Large intestine (tissue), 3 donors: Measurements from ENCODE around the gene IL1A. TPM values are rescaled to one million over a fixed set of nuclear protein-coding genes. Genes with fewer than 3 reads are reported as not detected.
A peak's percentile ranks its signal among the peaks of the same experiment; 100 is the strongest.

Experiments
- DNase-seq, 2 donors: peaks; one replicate each; pipeline versions ENCODE4 v3.0.0 to v3.0.0-alpha.2; 2013
- H3K27ac ChIP-seq: one replicate; pipeline ENCODE4 v1.5.1; 2013; ENCODE audit warnings: low read length
- H3K27me3 ChIP-seq: 2 replicates; pipeline ENCODE4 v1.6.1; 2013; ENCODE audit warnings: low read length; ENCODE audit not compliant: control insufficient read depth, insufficient read depth
- H3K36me3 ChIP-seq: 2 replicates; pipeline ENCODE4 v1.6.1; 2013; ENCODE audit warnings: low read length; ENCODE audit not compliant: control insufficient read depth, insufficient read depth
- H3K4me1 ChIP-seq: one replicate; pipeline ENCODE4 v1.6.1; 2013; ENCODE audit warnings: low read length; ENCODE audit not compliant: control insufficient read depth, insufficient read depth
- H3K4me3 ChIP-seq: one replicate; pipeline ENCODE4 v1.5.1; 2013; ENCODE audit warnings: low read length
- H3K9me3 ChIP-seq: one replicate; pipeline ENCODE4 v1.6.1; 2013; ENCODE audit warnings: mild to moderate bottlenecking, low read depth, low read length, moderate library complexity; ENCODE audit not compliant: control insufficient read depth
- WGBS: methylation state at CpG from one replicate; pipeline ENCODE4 v1.1.5; 2013; ENCODE audit warnings: low lambda C conversion rate; ENCODE audit not compliant: insufficient coverage; 5-methylcytosine and 5-hydroxymethylcytosine counted together
- polyA plus RNA-seq: library from polyadenylated mRNA; unstranded; fragments of 120-200 nt; gene quantifications from one replicate; pipeline ENCODE4 v1.2.1, GENCODE V29; 2013

The IL1A gene
- polyA plus RNA-seq, 1 donor: 0.09 TPM

DNA sequence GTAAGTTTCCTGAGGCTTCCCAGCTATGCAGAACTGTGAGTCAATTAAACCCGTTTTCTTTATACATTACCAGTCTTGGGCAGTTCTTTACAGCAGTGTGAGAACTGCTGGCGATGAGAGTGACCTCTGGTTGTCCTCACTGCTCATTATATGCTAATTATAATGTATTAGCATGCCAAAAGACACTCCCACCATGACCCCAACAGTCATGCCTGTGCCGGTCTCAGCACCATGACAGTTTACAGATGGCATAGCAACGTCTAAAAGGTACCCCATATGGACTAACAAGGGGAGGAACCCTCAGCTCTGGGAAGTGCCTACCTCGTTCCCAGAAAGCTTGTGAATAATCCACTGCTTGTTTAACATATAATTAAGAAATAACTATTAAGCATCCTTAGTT, 8.1 kb upstream of the IL1A start:
- Histone ChIP-seq H3K9me3 (no peaks in the 10 kb centered on the region), H3K27me3 (no peaks in the 10 kb centered on the region), H3K27ac (no peak overlapping the region), H3K4me1 (no peaks in the 10 kb centered on the region), H3K36me3 (no peaks in the 10 kb centered on the region), H3K4me3 (no peak overlapping the region)
- no peak for DNase-seq
- no CpG with 5 or more reads among the region's 5 CpGs for WGBS

DNA sequence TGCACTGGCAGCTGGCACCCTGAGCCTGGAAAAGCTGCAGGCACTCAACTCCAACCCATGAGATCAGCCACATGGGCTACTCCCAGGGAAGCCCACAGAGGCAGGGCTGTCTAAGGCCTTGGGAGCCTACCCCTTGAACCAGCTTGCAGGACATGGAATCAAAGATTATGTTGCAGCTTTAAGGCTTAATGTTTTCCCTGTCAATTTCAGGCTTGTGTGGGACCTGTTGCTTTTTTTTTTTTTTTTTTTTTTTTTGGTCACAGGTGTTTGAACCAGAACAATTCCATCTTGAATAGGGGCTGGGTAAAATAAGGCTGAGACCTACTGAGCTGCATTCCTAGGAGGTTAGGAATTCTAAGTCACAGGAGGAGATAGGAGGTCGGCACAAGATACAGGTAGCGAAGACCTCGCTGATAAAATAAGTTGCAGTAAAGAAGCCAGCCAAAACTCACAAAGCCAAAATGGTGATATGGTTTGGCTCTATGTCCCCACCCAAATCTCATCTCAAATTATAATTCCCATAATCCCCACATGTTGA, 7.5 kb upstream of the IL1A start:
- Histone ChIP-seq H3K27me3 (no peaks in the 10 kb centered on the region), H3K9me3 (no peaks in the 10 kb centered on the region), H3K4me1 (no peaks in the 10 kb centered on the region), H3K27ac (no peak overlapping the region), H3K4me3 (no peak overlapping the region), H3K36me3 (no peaks in the 10 kb centered on the region)
- DNase-seq: no peak
- WGBS: no CpG with 5 or more reads among the region's 3 CpGs

DNA sequence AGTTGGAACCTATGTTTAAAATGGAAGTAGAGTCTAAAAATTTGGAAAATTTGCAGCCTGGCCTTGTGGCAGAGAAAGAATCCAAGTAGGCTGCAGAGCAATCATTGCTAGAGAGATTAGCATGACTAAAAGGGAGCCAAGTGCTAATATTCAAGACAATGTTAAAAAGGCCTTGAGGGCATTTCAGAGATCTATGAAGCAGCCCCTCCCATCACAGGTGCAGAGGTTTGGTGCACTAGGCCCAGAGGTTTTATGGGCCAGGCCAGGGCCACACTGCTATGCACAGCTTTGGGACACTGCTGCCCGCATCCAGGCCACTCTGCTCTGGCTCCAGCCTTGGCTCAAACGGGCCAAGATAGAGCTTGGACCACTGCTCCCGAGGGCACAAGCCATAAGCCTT, 6.7 kb upstream of the IL1A start:
- DNase-seq: no peak
- H3K9me3 ChIP-seq: no peaks in the 10 kb centered on the region
- WGBS: no CpG with 5 or more reads among the region's 3 CpGs
- no peak overlapping the region for H3K27ac ChIP-seq
- no peaks in the 10 kb centered on the region for H3K36me3 ChIP-seq
- no peak overlapping the region for H3K4me3 ChIP-seq
- H3K4me1 ChIP-seq: no peaks in the 10 kb centered on the region
- H3K27me3 ChIP-seq: no peaks in the 10 kb centered on the region

DNA sequence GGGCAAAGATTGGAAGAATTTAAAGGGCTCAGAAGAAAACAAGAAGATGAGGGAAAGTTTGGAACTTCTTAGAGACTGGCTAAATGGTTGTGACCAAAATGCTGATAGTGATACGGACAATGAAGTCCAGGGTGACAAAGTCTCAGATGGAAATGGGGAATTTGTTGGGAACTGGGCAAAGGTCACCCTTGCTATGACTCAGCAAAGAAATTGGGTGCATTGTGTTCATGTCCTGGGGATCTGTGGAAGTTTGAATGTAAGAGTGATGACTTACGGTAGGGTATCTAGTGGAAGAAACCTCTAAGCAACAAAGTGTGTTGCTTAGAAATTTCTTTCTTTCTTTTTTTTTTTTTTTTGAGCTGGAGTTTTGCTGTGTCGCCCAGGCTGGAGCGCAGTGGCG, 6.0 kb upstream of the IL1A start:
- no peaks in the 10 kb centered on the region for H3K9me3 ChIP-seq
- no peak overlapping the region for H3K4me3 ChIP-seq
- WGBS: 60% methylated on average over 1 of the region's 5 CpGs
- no peaks in the 10 kb centered on the region for H3K4me1 ChIP-seq
- H3K27ac ChIP-seq: no peak overlapping the region
- H3K36me3 ChIP-seq: no peaks in the 10 kb centered on the region
- DNase-seq: peak in 1 of 2 donors; percentile 31
- no peaks in the 10 kb centered on the region for H3K27me3 ChIP-seq

DNA sequence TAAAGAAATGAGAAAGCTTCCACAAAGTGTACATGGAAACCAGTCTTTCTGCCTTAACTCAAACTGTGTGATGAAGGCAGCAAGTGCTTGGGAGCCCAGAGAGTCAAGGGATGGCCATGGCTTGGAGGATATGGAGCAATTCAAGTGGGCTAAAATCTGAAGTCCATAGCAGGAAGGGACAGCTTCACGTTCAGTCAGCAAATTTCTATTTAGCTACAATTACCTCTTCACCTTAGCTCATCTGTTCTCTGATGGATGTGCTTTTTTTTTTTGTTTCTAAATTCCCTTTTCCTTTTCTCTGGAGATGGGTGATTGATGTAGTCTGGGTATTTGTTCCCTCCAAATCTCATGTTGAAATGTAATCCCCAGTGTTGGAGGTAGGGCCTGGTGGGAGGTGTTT, 4.9 kb upstream of the IL1A start:
- no peak for DNase-seq
- no peak overlapping the region for H3K4me3 ChIP-seq

DNA sequence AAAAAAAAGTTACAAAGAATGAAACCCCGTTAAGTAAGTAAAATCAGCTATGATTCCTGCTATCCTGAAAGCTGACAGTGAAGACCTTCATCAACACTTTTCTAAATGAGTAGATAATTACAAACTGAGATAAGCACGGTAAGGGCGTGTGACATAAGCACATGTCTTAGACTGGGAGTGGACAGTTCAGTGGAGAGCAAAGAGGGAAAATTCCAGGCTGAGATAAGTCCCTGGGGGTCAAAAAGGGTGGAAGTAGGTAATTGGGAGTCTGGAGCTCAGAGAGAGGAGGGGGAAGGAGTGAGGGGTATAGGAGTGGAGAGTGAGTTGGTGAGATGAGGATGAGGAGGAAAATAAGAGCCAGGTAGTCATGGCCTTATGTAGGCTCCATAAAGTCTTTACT, 4.4 kb upstream of the IL1A start:
- no peaks in the 10 kb centered on the region for H3K9me3 ChIP-seq
- 60% methylated on average over 1 of the region's 3 CpGs for WGBS
- H3K27ac ChIP-seq: no peak overlapping the region
- no peaks in the 10 kb centered on the region for H3K36me3 ChIP-seq
- no peaks in the 10 kb centered on the region for H3K4me1 ChIP-seq
- H3K27me3 ChIP-seq: no peaks in the 10 kb centered on the region
- peak in 1 of 2 donors; percentile 22 for DNase-seq
- no peak overlapping the region for H3K4me3 ChIP-seq

More for the DNA sequence above, 4.9 kb upstream of the IL1A start:
- H3K36me3 ChIP-seq: no peaks in the 10 kb centered on the region
- no peaks in the 10 kb centered on the region for H3K4me1 ChIP-seq
- no peaks in the 10 kb centered on the region for H3K9me3 ChIP-seq
- no peaks in the 10 kb centered on the region for H3K27me3 ChIP-seq
- H3K27ac ChIP-seq: no peak overlapping the region
- WGBS: 83% methylated on average over 1 of the region's 1 CpG

DNA sequence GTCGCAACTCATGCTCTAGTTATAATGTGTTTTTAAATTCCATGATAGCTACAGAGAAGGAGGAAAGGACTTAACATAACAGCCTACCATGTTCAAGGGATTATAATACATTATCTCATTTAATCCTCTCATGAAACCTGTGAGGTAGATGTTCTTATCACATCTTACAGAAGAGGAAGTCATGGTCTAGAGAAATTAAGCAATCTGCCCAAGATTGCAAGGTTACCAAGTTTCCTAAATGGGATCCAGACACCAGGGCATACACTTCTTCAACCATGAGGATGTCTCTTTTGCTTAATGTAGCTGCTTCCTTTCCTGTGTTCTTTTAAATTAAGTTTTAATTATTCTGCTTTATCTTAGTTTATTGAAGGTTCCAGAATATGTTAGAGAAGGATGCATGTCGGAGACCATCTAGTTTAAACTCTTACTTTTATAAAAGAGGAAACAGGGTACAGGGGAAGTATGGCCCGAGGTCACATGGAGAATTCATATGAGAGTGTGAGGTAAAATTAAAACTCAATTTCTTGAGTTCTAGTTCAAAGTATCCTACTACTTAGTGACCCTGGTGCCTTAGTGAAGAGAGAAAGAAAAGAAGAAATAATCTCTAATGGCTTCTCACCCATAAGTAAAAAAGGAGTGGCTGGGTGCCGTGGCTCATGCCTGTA, 3.6 kb upstream of the IL1A start:
- no peak overlapping the region for H3K27ac ChIP-seq
- H3K36me3 ChIP-seq: no peaks in the 10 kb centered on the region
- H3K9me3 ChIP-seq: no peaks in the 10 kb centered on the region
- no peaks in the 10 kb centered on the region for H3K27me3 ChIP-seq
- H3K4me3 ChIP-seq: no peak overlapping the region
- H3K4me1 ChIP-seq: no peaks in the 10 kb centered on the region
- DNase-seq: no peak
- 100% methylated on average over 1 of the region's 4 CpGs for WGBS

DNA sequence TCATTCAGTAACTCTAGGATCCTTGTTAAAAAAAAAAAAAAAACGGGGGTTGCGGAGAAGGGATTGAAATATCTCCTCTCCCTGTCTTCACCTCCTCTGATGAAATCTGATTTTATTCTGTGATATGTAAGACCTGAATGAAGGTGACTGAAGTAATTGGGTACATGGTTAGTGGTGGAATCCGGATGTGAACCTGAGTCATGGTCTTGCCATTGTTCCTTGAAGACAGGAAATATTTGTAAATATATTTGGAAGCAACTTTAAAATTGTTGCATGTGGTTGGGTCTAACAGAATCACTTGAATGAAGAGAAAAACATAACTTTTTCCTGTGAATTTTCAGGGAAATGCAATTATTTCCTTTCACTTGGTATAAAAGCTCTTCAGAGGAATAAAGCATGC, 3.0 kb upstream of the IL1A start:
- no peak for DNase-seq
- H3K27me3 ChIP-seq: no peaks in the 10 kb centered on the region
- H3K4me1 ChIP-seq: no peaks in the 10 kb centered on the region
- H3K36me3 ChIP-seq: no peaks in the 10 kb centered on the region
- H3K4me3 ChIP-seq: no peak overlapping the region
- no peak overlapping the region for H3K27ac ChIP-seq
- WGBS: no CpG with 5 or more reads among the region's 3 CpGs
- no peaks in the 10 kb centered on the region for H3K9me3 ChIP-seq

DNA sequence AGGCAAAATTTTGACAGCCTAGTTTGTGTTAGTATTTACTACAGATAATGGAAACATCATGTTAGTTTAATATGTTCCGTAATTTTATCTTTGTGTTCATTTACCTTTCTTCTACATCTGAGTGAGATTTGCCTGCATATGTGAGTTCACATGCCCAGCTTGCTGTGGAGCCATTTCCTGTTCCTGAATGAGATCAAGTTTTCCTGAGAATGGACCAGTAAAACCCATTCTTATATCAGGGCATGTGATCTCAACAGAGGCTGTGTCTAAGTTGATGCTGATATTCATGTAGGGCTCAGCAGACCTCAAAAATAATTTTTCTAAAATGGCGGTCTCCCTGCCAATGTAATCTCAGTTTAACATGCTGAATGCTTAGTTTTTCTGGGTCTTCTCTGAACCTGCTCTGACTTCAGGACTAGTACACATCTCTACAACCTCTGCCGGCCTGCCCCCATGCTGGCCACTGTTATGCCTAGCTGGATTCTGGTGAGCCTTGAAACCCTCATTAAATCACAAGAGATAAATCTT, 1.0 kb downstream of the IL1A start:
- DNase-seq: no peak
- Histone ChIP-seq H3K9me3 (no peaks in the 10 kb centered on the region), H3K4me1 (no peaks in the 10 kb centered on the region), H3K27ac (no peak overlapping the region), H3K36me3 (no peaks in the 10 kb centered on the region), H3K4me3 (no peak overlapping the region), H3K27me3 (no peaks in the 10 kb centered on the region)
- WGBS: 100% methylated on average over 1 of the region's 3 CpGs

DNA sequence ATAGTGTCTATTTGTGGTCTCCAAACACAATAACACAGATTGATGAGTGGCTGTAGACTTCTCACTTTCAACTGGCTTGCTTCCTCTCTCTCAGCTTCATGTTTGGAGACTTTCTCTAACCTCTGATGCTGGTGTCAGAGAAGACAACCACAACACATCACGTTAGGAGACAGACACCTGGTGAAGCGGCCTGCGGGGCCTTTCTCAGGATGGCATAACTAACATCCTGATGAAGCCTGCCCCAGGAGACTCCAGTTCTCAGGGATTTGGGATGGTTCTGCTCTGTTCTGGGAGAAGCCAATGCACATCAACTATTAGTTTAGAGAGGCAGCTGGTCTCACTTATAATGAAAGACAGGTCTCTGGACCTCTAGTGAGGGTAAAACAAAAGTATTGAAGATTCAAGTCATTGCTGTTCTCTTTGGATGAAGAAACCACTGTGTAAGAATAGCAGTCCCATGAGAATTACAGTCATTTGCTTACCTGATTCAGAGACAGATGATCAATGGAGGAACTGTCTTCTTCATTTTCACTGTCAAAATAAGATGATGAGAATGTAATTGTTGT, 2.0 kb downstream of the IL1A start:
- Histone ChIP-seq H3K9me3 (no peaks in the 10 kb centered on the region), H3K27ac (no peak overlapping the region), H3K36me3 (no peaks in the 10 kb centered on the region), H3K4me3 (no peak overlapping the region), H3K27me3 (no peaks in the 10 kb centered on the region), H3K4me1 (no peaks in the 10 kb centered on the region)
- DNase-seq: no peak
- no CpG with 5 or more reads among the region's 3 CpGs for WGBS

DNA sequence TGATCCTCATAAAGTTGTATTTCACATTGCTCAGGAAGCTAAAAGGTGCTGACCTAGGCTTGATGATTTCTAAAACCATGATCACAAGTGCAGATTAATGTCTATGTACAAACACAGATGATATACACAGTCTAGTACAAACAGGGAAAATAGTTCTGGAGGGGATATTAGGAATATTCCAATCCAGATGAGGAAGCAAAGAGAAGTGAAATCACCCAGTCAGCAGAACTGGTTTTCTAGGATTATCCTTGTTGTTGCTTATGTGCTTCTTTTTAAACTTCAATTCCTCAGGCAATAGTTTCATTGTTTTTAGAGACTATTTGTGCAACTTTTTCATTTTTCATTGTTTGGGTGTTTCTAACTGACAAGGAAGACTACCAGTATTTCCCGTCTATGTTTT, 4.7 kb downstream of the IL1A start:
- H3K27ac ChIP-seq: no peak overlapping the region
- no peak for DNase-seq
- no peaks in the 10 kb centered on the region for H3K36me3 ChIP-seq
- H3K9me3 ChIP-seq: no peaks in the 10 kb centered on the region
- H3K27me3 ChIP-seq: no peaks in the 10 kb centered on the region
- no peak overlapping the region for H3K4me3 ChIP-seq
- WGBS: 100% methylated on average over 1 of the region's 1 CpG
- H3K4me1 ChIP-seq: no peaks in the 10 kb centered on the region
